GM21515 (cell line): ENCODE measurements around the gene MUSK.
A peak's percentile ranks its signal among the peaks of the same experiment; 100 is the strongest.

ENCODE experiments used
- ATAC-seq: cut with Tn5 transposase; IDR thresholded peaks from one replicate; pipeline ENCODE4 v1.9.1; 2021; ENCODE audit not compliant: unreplicated experiment

Gene MUSK

GRCh38 chr9:110668570-110669167, at the start of gene MUSK:
Gene MUSK (plus strand): TSS chr9:110668791. CDS start chr9:110668905, 114 bp downstream.
- no peak for ATAC-seq

- no peak for ATAC-seq
These were observed 48.8 kb upstream of the MUSK start for GRCh38 chr9:110619831-110620230.

- no peak for ATAC-seq
These were observed 47.9 kb upstream of the MUSK start for GRCh38 chr9:110620726-110621125.

GRCh38 chr9:110622368-110622767, 46.2 kb upstream of the MUSK start:
- no peak for ATAC-seq

GRCh38 chr9:110623462-110624025, 45.0 kb upstream of the MUSK start:
- ATAC-seq = peak; percentile 59

- peak; percentile 96 for ATAC-seq
These were observed 42.3 kb upstream of the MUSK start for GRCh38 chr9:110626101-110626829.

GRCh38 chr9:110635589-110635988, 33.0 kb upstream of the MUSK start:
- ATAC-seq = no peak

- ATAC-seq = no peak
These were observed 30.1 kb upstream of the MUSK start for GRCh38 chr9:110638381-110638954.

- ATAC-seq = no peak
These were observed 27.9 kb upstream of the MUSK start for GRCh38 chr9:110640736-110641135.

- ATAC-seq = no peak
These were observed 27.3 kb upstream of the MUSK start for GRCh38 chr9:110641293-110641692.

- ATAC-seq = no peak
These were observed 19.9 kb upstream of the MUSK start for GRCh38 chr9:110648696-110649095.

GRCh38 chr9:110650261-110650660, 18.3 kb upstream of the MUSK start:
- no peak for ATAC-seq

GRCh38 chr9:110650991-110651411, 17.6 kb upstream of the MUSK start:
- ATAC-seq = no peak

GRCh38 chr9:110655754-110656641, 12.6 kb upstream of the MUSK start:
- ATAC-seq = no peak

GRCh38 chr9:110659891-110660541, 8.6 kb upstream of the MUSK start:
- no peak for ATAC-seq

GRCh38 chr9:110669433-110669832, 842 bp downstream of the MUSK start:
- ATAC-seq = no peak

GRCh38 chr9:110671849-110672248, 3.3 kb downstream of the MUSK start:
- no peak for ATAC-seq

- ATAC-seq = no peak
These were observed 4.4 kb downstream of the MUSK start for GRCh38 chr9:110672873-110673510.

GRCh38 chr9:110687497-110687896, 18.9 kb downstream of the MUSK start:
- ATAC-seq = no peak

- ATAC-seq = no peak
These were observed 19.7 kb downstream of the MUSK start for GRCh38 chr9:110688329-110688728.
